Activated CD8-positive, alpha-beta memory T cell treated with anti-CD3 and anti-CD28 coated beads, Interleukin-2, amount 50 U/mL, for 4 hours (primary cell): ENCODE data around the gene GABPA.
"Not testable (repeated sequence)": the region's sequence is repeated elsewhere in the genome, so short reads cannot be mapped to it uniquely, and the experiment has no call there.

ENCODE experiments used
- DNase-seq: peaks from one replicate; pipeline ENCODE4 v3.0.0-alpha.2; 2020

GABPA gene

DNA sequence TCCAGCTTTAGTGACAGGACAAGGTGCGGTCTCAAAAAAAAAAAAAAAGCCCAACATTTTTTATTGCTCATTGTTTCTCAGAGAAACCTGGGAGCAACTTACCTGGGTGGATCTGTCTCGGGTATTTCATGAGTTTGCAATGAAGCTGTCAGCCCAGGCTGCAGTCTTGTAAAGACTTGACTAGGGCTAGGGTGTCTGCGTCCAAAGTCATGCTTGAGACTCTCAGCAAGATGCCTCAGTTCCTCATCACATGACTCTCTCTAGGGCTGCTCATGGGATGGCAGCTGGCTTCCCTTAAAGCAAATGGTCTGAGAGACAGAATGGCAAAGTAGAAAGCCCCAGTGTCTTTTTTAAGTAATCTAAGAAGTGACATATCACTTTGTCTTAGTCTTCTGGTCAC, 8.1 kb downstream of the GABPA start:
- DNase-seq = no peak

DNA sequence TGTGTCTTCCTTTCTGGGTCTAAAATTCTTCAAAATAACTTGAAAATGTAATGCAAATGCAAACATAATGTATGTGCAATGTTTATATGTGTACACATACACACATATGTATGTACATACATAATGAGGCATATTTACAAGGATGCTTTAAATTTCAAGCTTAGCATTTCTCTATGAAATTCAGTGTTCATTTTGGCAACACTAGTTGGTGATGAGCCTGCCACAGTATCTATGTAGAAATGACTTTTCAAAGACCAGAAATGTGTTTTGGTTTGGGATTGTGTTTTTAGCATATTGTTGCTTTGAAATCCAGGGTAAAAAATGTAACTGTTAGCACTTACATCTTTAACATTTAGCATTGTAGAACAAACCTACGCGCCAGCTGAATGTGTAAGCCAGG, 10.1 kb downstream of the GABPA start:
- no peak for DNase-seq

DNA sequence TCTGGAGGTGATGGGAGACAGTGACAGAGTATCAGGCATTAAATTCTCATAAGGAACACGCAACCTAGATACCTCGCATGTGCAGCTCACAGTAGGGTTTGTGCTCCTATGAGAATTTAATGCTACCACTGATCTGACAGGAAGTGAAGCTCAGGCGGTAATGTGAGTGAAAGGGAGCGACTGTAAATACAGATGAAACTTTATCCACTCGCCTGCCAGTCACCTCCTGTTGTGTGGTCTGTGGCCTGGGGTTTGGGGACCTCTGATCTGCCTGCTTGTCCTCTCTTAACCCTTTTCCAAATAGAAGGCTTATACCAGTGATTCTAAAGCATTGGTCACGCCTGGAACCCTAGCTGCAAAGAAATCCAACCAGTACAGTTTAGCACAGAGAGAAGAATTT, 15.3 kb downstream of the GABPA start:
- no peak for DNase-seq

DNA sequence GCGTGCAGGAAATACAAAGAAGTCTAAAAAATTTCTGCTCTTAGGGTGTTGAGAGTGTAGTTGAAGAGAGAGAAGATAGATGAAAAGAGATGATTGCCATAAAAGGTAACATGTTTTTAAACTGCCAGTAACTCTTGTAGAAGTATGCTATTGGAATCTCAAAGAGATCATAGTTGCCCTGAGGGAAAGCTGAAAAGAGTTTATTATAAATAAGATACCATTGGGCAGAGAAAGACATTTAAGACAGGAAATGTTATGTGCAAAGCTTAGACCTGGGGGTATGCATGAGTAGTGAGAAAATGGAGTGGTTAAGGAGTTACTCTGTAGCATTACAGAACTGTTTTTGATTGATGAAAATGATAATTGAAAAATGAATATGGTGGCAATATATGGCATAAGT, 17.6 kb downstream of the GABPA start:
- DNase-seq = no peak

DNA sequence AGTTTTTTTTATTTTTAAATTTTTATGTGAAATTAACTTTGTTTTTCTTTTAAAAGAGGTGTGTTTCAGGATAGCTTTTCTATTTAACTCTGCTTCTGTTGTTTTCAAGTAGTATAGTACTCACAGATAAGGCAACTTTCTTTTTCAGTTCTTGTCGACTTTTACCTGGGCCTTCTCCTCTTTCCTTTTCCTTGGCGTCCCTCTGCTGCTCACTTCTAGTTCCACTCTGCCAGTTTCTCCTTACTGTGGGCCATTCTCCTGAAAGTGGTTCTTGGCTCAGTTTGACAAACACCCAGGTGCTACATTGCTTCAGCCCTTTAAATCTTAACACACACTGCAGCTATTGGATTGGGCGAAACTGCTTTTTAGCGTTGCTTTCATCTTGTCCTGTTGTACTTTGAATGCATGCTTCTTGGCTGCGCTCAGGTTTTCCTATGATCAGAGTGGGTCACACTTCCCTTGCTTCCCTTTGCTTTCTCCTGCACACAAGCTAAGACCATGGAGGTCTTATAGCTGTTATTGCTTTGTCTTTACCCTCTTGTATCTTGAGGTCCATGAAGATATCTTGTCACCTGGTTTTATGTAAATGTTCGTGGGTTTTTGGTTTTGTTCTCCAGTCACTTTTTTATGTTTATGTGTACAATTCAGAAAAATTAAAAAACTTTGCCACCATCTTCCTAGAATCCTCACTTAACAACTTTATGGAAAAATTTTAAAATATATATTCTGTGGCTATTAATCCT, 21.6 kb downstream of the GABPA start:
- DNase-seq = no peak

DNA sequence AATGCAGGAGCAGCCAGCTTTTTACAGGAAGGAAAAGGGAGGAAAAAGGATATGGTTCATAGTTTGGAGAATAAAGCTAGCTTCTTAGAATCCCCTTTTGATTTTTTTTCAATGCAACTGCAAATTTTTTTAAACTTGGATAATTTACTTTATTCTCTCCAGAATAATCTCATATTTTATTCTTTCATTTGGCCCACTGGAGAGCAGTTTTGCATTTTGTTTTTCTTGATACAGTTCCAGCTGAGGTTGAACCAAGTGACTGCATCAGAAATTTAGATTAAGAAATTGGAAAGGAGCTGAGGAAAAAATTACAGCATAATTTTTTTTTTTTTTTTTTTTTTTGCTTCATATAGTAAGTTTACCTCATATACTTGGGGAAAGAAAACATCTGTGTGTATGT, 22.8 kb downstream of the GABPA start:
- no peak for DNase-seq

DNA sequence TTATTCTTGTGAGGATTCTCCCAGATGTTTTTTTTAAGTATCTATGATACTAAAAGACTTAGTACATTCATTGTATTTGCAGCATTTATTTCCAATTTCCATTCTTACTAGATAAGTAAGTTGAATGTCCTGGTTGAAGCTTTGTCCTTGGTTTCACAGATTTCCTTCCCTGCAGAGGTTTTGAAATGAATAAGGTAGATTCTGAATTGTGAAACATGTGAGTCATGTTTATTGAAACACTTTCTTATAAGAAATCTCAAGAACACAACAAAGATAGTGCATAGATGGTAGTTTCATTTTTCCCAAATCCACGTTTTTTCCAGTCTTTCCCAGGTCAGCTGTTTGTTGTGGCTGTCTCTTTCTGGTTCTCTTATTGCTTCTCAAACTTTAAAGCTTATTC, 24.8 kb downstream of the GABPA start:
- DNase-seq = no peak

DNA sequence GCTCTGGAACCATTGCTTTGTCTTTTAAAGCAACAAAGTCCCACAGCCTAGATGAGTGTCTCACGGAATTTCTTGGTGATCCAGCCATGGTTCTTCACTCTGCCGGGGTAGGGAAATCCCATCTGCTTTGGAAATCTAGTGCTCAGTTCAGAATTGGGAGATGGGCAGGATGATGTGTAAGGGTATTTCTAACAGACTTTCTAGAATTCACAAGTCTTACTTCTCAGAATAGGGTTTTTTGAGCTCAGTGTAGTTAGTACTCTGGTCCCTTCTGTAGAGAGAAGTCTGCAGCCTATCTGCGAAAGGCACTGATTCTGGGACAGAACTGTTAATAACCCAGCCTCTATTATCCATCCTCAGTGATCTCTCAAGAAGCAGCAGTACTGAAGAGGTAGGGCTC, 25.3 kb downstream of the GABPA start:
- DNase-seq = no peak

DNA sequence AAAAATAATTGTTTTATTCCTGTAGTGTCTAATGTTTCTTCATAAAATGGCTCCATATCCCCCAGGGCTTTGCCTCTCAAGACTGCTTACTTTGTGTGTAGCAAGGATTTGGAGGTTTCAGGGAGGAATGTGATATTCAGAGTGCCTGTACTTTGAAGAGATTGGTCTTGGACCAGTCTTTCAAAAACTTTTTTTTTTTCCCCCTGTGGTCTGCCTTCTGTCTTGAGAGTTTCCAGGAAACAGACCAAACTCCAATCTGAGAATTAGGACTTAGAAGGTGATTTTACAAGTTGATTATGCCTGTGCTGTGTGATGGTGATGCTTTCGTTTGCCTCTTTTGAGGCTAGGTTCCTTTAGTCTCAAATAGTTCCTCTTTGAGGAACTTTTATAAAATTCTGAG, 25.9 kb downstream of the GABPA start:
- DNase-seq = no peak

DNA sequence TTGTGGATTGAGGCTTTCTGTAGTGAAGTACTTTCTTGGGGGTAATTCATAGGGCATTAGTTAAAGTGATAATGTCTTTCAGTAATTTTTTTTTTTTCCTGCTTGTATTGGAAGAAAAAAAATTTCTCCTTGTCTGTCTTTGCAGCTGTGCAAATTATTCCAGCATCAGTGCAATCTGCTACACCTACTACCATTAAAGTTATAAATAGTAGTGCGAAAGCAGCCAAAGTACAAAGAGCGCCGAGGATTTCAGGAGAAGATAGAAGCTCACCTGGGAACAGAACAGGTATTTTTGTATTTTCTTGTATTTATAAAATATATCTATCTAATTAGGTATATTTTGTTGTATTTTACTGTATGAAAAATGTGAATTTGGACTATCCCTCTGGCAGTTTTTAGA, 29.3 kb downstream of the GABPA start:
- DNase-seq = no peak

DNA sequence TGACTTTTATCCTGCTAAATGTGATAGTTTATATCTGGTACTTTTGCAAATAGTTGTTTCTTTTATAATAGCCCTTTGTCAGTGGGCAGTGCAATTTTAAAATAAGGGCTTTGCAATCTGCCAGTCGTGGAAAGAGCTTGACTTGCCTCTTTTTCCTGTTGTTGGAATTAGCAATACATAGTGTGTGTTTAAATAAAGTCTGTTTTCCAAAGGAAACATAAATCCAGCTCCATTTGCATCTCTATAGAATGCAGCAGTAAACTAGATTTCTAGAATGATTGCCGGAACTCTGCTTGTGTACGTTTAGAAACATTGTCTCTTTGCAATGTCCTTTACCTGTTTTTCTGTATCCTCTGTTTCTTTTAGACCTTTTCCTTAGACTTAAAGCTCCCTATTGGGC, 33.1 kb downstream of the GABPA start:
- no peak for DNase-seq

DNA sequence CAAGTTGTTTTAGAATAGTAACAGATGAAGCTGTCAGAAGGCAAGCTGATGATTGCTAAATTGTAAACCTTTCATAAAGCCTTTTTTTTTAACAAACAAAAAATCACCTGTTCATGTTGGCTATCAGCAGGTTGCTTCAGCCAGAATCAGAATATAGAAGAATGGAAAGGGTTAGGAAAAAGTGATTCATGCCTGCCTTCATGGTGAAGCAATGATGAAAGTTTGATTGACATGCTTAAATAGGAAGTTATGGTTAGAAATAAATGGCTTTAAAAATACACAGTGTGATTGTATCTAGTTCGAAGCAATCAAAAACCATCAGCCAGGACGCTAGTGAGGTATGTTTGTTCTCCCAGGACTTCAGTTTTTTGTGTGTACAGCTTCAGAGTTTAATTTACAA, 37.9 kb downstream of the GABPA start:
- no peak for DNase-seq

DNA sequence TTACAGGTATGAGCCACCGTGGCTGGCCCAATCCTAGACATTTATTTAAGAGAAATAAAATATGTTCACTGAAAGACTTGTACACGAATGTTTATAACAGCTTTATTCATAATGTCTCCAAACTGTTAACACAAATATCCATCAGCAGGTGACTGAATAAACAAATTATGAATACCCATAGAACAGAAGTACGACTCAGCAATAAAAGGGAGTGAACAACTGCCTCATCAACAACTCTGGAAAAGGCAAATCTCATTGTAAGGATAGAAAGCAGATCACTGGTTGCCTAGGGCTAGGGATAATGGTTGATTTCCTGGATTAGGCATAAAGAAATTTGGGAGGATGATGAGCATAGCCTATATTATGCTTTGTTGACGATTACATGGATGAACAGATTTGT, 41.7 kb downstream of the GABPA start:
- no peak for DNase-seq

DNA sequence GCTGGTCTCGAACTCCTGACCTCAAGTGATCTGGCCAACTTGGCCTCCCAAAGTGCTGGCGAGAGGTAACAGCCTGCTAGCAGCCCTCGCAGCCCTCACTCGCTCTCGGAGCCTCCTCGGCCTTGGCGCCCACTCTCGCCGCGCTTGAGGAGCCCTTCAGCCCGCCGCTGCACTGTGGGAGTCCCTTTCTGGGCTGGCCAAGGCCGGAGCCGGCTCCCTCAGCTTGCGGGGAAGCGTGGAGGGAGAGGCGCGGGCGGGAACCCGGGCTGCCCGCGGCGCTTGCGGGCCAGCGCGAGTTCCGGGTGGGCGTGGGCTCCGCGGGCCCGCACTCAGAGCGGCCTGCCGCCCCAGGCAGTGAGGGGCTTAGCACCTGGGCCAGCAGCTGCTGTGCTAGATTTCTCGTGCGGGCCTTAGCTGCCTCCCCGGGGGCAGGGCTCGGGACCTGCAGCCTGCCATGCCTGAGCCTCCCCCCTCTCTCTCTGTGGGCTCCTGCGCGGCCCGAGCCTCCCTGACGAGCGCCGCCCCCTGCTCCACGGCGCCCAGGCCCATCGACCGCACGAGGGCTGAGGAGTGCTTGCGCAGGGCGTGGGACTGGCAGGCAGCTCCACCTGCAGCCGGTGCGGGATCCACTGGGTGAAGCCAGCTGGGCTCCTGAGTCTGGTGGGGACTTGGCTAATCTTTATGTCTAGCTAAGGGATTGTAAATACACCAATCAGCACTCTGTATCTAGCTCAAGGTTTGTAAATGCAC, 43.5 kb downstream of the GABPA start:
- DNase-seq = not testable (repeated sequence)

DNA sequence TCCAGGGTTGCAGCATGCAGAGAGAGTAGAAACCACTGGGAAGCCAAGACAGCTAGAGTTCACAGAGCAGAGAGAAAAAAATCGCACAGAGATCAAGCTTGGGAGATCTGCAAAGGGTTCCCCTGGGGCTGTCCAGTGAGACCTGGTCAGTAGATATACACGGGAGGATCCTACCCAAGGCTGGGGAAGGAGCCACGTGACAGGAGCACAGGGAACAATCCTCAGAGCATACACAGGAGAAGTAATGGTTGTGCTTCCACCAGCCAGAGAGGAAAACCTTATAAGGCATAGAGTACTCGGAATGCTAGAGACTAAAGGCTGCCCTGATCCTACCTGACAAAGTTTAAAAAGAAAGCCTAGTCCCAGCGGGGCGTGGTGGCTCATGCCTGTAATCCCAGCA, 53.9 kb downstream of the GABPA start:
- no peak for DNase-seq

DNA sequence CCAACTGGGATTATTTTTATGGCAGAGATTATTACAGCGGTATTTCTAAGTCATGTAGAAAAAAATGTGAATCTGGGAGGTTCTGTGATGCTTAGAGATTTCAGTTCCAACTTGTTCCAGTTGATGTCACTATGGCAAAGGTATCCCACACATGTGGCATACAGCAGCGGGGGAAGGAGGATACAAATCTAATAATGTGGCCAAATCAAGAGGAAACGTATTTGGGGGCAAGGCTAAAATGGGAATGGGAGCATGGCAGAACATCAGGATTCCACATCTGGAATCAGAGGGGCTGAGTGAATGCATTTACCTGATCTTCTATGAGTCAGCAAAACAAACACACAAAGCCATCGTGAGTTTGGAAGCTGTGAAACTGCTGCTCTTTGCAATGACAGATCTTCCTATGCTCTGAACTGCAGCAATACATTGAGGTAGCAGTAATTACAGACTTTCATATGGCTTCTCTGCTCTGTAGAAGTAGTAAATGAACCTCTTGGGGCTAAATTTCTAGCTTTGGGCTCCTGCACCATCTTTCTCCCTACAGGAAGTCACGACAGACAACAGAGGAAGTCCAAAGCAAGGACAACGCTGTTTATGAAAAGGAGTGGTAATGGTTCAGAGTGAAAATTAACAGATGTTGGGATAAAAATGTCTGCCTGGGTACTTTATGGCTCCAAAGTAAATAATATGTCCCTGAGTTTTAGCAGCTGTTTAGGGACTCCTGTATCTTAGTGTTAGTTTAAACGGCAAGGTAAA, 55.5 kb downstream of the GABPA start:
- no peak for DNase-seq

DNA sequence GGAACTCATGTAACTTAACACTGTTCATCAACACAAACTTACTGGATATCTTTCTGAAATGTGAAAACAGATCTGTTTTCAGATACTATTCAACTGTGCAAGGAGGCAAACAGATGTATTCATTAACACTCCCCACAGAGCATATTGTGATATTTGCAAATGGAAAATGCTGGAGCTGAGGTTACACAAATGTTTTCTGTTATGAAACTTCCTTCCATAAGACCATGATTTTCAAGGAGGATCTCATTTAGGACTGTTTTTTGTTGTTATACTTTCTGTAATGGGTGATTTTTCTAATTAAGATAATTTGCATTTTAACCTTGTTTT, 56.1 kb downstream of the GABPA start:
- DNase-seq = no peak

DNA sequence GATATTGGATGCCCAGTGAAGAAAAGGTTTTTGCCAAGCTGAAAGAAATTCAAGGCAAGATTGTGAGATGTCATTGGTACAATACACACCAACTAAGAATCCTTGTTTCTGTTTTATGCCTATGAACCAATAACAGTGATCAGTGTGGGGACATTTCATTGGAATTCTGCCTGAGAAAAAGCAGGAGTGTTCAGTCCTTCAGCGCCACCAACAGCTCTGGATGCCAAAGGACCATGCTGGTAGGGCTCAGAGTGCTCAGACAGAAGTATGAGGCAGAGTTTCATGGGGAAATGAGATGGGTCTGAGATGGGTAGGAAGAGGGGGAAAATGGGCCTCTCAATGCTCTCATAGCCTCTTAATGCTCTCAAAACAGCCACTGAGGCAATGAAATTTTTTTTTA, 56.5 kb downstream of the GABPA start:
- DNase-seq = no peak

DNA sequence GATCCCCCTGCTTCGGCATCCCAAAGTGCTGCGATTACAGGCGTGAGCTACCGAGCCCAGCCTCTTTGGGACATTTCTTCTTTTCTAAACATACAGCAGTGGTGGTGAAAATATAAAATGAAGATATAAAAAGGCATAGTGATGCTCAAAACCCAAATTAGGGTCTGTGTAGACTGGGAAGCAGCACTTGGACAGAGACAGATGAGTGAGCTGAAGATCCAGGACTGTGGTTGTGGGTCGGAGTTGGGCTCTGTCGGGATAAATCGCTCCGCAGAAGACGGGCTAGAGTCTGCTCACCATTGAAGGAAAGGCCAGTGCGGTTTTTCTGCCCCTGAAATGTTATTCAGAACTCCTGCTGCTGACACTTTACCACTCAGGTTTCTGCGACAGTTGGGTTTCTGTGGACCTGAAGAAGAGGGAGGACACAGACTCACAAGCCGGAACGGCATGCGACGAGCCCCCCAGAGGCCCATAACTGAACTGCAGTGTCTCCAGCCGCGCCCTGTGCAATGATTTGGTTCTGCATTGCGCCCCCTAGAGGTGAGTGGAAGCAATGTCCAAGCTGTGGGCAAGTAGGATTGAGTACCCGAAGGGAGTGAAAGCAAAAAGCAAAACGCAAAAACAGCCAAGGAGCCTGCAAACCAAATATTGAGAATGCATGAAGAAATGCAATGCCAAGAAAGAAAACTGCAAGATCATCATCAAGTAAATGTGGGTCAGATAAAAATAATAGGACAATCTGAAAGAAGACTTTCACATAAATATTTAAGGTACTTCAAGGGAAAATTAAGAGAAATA, 66.6 kb downstream of the GABPA start:
- DNase-seq = peak; percentile 80

DNA sequence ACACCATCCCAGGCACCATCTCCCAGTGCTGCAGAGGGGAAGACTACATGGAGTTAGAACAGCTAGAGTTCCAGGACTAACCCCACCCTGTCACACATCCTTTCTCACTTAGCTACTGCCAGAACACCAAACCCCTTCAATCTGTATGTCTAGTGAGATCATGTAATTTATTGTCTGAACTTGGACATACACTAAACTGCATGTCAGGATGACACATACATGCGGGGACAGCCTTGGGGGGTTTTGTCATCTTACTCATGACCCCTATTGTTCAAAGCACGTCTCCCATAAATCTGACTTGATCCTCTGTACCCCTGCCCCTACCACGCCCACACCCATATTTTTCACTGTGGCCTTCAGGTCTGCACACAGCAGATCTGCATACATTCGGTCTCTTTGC, 71.3 kb downstream of the GABPA start:
- no peak for DNase-seq

DNA sequence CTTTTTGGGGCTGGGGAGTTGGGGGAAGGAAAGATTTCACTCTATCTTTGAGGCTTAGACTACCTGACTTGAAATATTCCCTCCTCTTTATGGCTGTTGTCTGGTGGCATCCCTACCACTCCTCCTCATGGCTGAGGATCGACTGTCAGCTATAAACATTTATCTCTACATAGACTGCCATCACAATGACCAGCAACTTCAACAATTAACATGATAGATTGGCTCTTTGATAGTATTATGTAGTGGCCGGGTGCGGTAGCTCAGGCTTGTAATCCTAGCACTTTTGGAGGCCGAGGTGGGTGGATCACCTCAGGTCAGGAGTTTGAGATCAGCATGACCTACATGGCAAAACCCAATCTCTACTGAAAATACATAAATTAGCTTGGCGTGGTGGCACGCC, 72.4 kb downstream of the GABPA start:
- no peak for DNase-seq

DNA sequence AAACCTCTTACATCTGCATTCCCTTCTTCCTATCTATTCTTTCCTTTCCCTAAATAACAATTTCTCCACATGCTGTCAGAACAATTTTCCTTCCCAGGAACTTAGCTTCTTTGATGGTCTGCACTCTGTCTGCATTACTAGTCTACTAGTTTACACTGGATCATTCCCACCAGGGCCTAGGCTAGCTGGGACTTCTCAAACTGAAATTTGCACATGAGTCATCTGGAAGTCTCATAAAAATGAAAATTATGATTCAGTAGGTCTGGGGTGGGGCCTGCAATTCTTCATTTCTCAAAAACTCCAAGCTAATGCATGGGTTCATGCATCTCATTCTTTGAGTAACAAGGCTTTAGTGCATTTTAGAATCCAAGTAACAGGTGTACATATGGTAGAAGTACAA, 74.2 kb downstream of the GABPA start:
- DNase-seq = no peak

DNA sequence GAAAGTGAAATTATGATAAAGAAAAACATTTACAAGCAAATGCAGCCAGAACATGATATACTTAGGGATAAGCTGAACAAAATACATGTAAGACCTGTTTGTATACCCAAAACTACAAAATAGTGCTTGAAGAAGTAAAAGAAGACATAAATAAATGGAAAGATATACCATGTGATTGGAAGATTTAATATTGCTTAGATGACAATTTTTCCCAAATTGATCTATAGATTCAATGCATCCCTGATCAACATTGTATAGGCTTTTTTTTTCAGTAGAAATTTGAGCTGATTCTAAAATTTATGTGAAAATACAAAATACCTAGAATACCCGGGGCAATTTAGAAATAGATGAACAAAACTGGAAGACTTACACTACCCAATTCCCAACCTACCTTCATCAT, 76.4 kb downstream of the GABPA start:
- DNase-seq = no peak
